HuH-7.5 (cell line): ENCODE results near the gene ARPC5.

Source experiments
- DNase-seq: peaks from one replicate; pipeline ENCODE4 v3.0.0; 2011; ENCODE audit warnings: low spot score

The ARPC5 gene

DNA sequence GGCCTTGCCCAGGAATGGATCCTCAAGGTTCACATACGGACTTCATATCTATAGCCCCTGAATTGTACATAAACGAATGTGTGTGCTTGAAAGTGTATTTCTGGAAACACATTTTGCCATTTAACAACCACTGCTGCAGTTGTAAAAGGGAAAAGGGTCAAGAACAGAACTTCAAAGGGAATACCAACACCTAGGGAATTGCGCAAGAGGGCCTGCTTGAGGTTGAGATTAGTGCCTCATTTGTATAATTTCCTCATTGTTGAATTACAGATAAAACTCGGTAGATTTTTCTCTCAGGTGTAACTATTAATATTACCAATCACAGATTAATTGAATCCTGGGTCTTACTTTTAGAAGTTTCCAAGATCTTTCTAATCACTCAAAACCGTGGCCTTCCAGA lies 51.4 kb downstream of the ARPC5 start:
- DNase-seq, result no peak

GRCh38 chr1:183583466-183583865 lies 52.1 kb downstream of the ARPC5 start:
- no peak for DNase-seq

GRCh38 chr1:183582021-183582713 lies 53.4 kb downstream of the ARPC5 start:
- DNase-seq, result no peak

DNA sequence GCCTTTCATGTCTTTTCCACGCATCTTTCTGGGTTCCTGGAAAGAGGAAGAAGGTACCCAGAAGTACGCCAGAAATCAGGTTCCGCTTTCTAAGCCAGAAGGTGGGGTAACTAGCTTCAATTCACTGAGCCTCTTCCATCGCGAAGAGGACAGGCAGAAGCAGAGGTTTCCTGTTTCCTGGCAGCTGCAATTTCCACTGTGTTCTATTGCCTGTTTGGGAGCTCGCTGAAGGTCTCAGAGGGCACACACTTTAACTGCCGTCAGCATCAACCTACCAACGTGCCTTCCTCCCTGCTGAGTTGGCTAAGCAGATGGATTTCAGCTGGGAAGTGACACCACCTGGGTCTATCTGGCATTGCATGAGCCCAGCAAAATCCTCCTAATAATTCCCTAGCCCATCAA lies 55.3 kb downstream of the ARPC5 start:
- peak; percentile 31 for DNase-seq

- no peak for DNase-seq
Observed at GRCh38 chr1:183578856-183579255, 56.7 kb downstream of the ARPC5 start.

DNA sequence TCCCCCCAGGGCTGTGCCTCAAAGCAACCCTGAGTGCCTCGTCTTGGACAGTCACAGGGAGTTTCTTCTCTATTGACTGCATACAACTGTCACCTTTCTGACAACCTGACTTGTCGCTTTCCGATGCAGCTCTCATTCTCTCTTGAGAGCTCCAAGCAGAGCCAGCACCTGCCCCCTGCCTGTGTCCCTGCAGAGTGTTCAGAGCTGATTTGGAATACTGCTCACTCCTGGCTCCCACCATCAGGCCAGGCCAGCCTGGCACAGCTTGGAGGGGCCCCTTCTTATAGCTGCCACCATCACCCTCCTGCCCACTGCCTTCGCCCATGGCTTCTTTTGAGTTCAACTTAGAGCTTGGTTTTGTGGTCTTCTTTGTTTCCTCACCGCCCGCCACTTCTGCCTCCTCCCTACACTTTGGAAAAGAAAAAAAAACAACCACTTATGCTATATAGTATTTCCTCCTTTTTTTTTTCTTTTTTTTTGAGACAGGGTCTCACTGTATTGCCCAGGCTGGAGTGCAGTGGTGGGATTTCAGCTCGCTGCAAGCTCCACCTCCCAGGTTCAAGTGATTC lies 57.6 kb downstream of the ARPC5 start:
- no peak for DNase-seq

GRCh38 chr1:183576537-183576936 lies 59.0 kb downstream of the ARPC5 start:
- no peak for DNase-seq

DNA sequence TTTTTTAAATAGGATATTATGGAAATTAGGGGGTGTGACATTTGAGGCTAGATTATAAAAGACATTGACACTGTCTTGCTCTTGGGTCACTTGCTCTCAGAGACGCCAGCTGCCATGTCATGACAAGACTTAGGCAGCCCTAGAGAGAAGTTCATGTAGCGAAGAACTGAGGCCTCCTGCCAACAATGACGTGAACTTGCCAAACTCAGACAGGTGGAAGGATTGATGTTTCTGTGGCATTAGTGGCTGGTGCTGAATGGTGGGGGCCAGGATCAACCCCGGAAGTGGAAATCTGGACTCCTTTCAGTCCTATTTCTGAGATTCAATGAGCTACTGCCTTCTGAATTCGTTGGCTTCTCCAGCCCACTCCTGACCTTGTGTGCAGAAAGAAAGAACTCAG lies 60.0 kb downstream of the ARPC5 start:
- no peak for DNase-seq

DNA sequence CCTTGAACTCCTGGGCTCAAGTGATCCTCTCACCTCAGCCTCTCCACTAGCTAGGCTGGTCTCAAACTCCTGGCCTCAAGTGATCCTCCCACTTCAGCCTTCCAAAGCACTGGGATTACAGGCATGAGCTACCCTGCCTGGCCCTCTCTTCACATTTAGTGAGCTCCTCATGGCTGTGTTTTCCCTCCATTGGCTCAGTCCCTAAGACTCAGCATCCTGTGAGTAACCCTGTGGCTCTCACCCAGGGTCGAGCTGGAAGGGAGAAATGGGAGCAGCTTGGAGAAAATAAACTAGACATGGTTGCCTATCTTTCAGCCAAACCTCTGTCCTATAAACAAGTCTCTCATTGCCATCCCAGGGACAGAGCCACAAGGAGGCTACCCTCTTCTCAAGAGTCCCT lies 62.9 kb downstream of the ARPC5 start:
- no peak for DNase-seq

GRCh38 chr1:183571678-183572268 lies 63.8 kb downstream of the ARPC5 start:
- no peak for DNase-seq
